ENCODE results near the gene ATG7. TPM values are rescaled to one million over a fixed set of nuclear protein-coding genes. Genes with fewer than 3 reads are reported as not detected.
"Not testable (repeated sequence)": the region's sequence is repeated elsewhere in the genome, so short reads cannot be mapped to it uniquely, and the experiment has no call there.

ATG7 gene
- total and polyA plus RNA-seq, 9 donors: 11.3 to 22.2 (median 14.9) TPM

- not testable (repeated sequence) for H3K4me3 ChIP-seq (ENCODE audit: low read length); H3K4me1 ChIP-seq (ENCODE audit: control insufficient read depth, insufficient read depth, low read length); H3K36me3 ChIP-seq (ENCODE audit: control insufficient read depth, insufficient read depth, low read length); H3K27ac ChIP-seq (ENCODE audit: low read length); DNase-seq; H3K27me3 ChIP-seq (ENCODE audit: control insufficient read depth, insufficient read depth, low read length); H3K9me3 ChIP-seq (replicated peaks; ENCODE audit: control insufficient read depth, low read depth, low read length)
- 96% methylated on average over 35 of the region's 42 CpGs for WGBS (ENCODE audit: insufficient coverage)
Measured at GRCh38 chr3:11488356-11488755, 216.2 kb downstream of the ATG7 start.

- Histone ChIP-seq H3K4me1 (ENCODE audit: control insufficient read depth, insufficient read depth, low read length) (peaks cover 6% of the 10 kb centered on the region), H3K9me3 (replicated peaks; ENCODE audit: control insufficient read depth, low read depth, low read length) (no peaks in the 10 kb centered on the region), H3K27ac (ENCODE audit: low read length) (no peak overlapping the region), H3K4me3 (ENCODE audit: low read length) (no peak overlapping the region), H3K36me3 (ENCODE audit: control insufficient read depth, insufficient read depth, low read length) (no peaks in the 10 kb centered on the region), H3K27me3 (ENCODE audit: control insufficient read depth, insufficient read depth, low read length) (no peaks in the 10 kb centered on the region)
- WGBS (ENCODE audit: insufficient coverage): 88% methylated on average over 5 of the region's 6 CpGs
- no peak for DNase-seq
Measured at GRCh38 chr3:11494131-11494916, 222.1 kb downstream of the ATG7 start.

DNA sequence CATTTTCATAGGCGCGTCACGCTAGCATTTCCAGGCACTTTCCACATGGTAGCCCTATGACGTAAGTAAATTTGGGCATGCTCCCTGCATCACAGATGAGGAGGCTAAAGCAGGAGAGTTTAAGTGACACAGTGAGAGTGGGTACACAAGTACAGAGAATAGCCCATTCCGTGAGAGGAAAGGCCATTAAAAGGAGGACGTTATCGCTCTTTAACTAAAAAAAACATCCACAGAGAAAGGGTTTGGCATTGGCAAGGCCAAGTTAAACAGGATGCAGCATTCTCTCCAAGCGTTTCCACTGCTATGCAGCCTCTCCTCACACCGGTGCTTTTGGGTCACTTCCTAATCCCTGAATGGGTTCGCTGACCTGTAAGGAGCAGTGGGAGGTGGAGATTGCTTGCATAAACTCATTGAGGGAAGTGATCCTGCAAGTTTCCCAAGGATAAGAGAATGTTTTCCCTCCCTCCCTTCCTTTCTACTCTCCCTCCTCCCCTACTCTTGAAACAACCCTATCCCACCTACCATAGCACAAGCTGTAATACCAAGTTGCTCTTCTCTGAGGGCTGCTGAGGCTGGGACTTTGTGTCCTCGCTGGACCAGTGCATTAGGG is 223.9 kb downstream of the ATG7 start:
- no peak for DNase-seq
- H3K36me3 ChIP-seq (ENCODE audit: control insufficient read depth, insufficient read depth, low read length): no peaks in the 10 kb centered on the region
- H3K4me1 ChIP-seq (ENCODE audit: control insufficient read depth, insufficient read depth, low read length): peaks cover 6% of the 10 kb centered on the region
- no peaks in the 10 kb centered on the region for H3K9me3 ChIP-seq (replicated peaks; ENCODE audit: control insufficient read depth, low read depth, low read length)
- H3K4me3 ChIP-seq (ENCODE audit: low read length): no peak overlapping the region
- no peak overlapping the region for H3K27ac ChIP-seq (ENCODE audit: low read length)
- 82% methylated on average over 2 of the region's 11 CpGs for WGBS (ENCODE audit: insufficient coverage)
- no peaks in the 10 kb centered on the region for H3K27me3 ChIP-seq (ENCODE audit: control insufficient read depth, insufficient read depth, low read length)

GRCh38 chr3:11498177-11498576 is 226.0 kb downstream of the ATG7 start:
- Histone ChIP-seq H3K27me3 (ENCODE audit: control insufficient read depth, insufficient read depth, low read length) (no peaks in the 10 kb centered on the region), H3K4me3 (ENCODE audit: low read length) (no peak overlapping the region), H3K36me3 (ENCODE audit: control insufficient read depth, insufficient read depth, low read length) (no peaks in the 10 kb centered on the region), H3K27ac (ENCODE audit: low read length) (no peak overlapping the region), H3K9me3 (replicated peaks; ENCODE audit: control insufficient read depth, low read depth, low read length) (no peaks in the 10 kb centered on the region), H3K4me1 (ENCODE audit: control insufficient read depth, insufficient read depth, low read length) (peaks cover 6% of the 10 kb centered on the region)
- WGBS (ENCODE audit: insufficient coverage): 75% methylated on average over 1 of the region's 2 CpGs
- no peak for DNase-seq

GRCh38 chr3:11498646-11499045 is 226.4 kb downstream of the ATG7 start:
- peaks cover 6% of the 10 kb centered on the region for H3K4me1 ChIP-seq (ENCODE audit: control insufficient read depth, insufficient read depth, low read length)
- DNase-seq: peak; percentile 62
- 0% methylated on average over 1 of the region's 1 CpG for WGBS (ENCODE audit: insufficient coverage)
- H3K36me3 ChIP-seq (ENCODE audit: control insufficient read depth, insufficient read depth, low read length): no peaks in the 10 kb centered on the region
- H3K27ac ChIP-seq (ENCODE audit: low read length): no peak overlapping the region
- no peak overlapping the region for H3K4me3 ChIP-seq (ENCODE audit: low read length)
- no peaks in the 10 kb centered on the region for H3K9me3 ChIP-seq (replicated peaks; ENCODE audit: control insufficient read depth, low read depth, low read length)
- no peaks in the 10 kb centered on the region for H3K27me3 ChIP-seq (ENCODE audit: control insufficient read depth, insufficient read depth, low read length)

DNA sequence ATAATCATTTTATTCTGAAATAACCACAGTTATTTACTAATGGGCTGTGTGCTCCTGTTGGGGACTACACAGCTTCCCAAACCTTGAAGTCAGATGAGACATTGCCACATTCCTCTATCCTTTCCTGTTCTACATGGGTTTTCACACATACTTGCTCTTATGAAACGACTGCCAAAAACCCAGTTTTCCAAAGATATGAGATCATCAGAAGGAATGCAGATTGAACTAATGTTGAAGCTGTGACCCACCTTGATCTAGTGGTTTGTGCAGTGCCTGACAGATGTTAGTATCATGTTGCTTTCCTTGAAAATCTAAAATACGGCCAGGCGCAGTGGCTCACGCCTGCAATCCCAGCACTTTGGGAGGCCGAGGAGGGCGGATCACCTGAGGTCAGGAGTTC is 226.9 kb downstream of the ATG7 start:
- WGBS (ENCODE audit: insufficient coverage): 67% methylated on average over 5 of the region's 6 CpGs
- Histone ChIP-seq H3K27ac (ENCODE audit: low read length) (no peak overlapping the region), H3K36me3 (ENCODE audit: control insufficient read depth, insufficient read depth, low read length) (no peaks in the 10 kb centered on the region), H3K27me3 (ENCODE audit: control insufficient read depth, insufficient read depth, low read length) (no peaks in the 10 kb centered on the region), H3K4me1 (ENCODE audit: control insufficient read depth, insufficient read depth, low read length) (peaks cover 6% of the 10 kb centered on the region), H3K4me3 (ENCODE audit: low read length) (no peak overlapping the region), H3K9me3 (replicated peaks; ENCODE audit: control insufficient read depth, low read depth, low read length) (no peaks in the 10 kb centered on the region)
- DNase-seq: peak; percentile 58

GRCh38 chr3:11502413-11502812 is 230.2 kb downstream of the ATG7 start:
- not testable (repeated sequence) for H3K36me3 ChIP-seq (ENCODE audit: control insufficient read depth, insufficient read depth, low read length); DNase-seq; H3K9me3 ChIP-seq (replicated peaks; ENCODE audit: control insufficient read depth, low read depth, low read length); H3K4me1 ChIP-seq (ENCODE audit: control insufficient read depth, insufficient read depth, low read length); H3K27ac ChIP-seq (ENCODE audit: low read length); H3K4me3 ChIP-seq (ENCODE audit: low read length); H3K27me3 ChIP-seq (ENCODE audit: control insufficient read depth, insufficient read depth, low read length)
- no CpG with 5 or more reads among the region's 3 CpGs for WGBS (ENCODE audit: insufficient coverage)

- H3K9me3 ChIP-seq (replicated peaks; ENCODE audit: control insufficient read depth, low read depth, low read length): no peaks in the 10 kb centered on the region
- H3K4me3 ChIP-seq (ENCODE audit: low read length): no peak overlapping the region
- no peaks in the 10 kb centered on the region for H3K27me3 ChIP-seq (ENCODE audit: control insufficient read depth, insufficient read depth, low read length)
- no peaks in the 10 kb centered on the region for H3K36me3 ChIP-seq (ENCODE audit: control insufficient read depth, insufficient read depth, low read length)
- DNase-seq: no peak
- no peak overlapping the region for H3K27ac ChIP-seq (ENCODE audit: low read length)
- H3K4me1 ChIP-seq (ENCODE audit: control insufficient read depth, insufficient read depth, low read length): peaks cover 27% of the 10 kb centered on the region
Measured at GRCh38 chr3:11507719-11508118, 235.5 kb downstream of the ATG7 start.

GRCh38 chr3:11508346-11509172 is 236.4 kb downstream of the ATG7 start:
- Histone ChIP-seq H3K27ac (ENCODE audit: low read length) (peak overlapping the region; percentile 69), H3K36me3 (ENCODE audit: control insufficient read depth, insufficient read depth, low read length) (no peaks in the 10 kb centered on the region), H3K9me3 (replicated peaks; ENCODE audit: control insufficient read depth, low read depth, low read length) (no peaks in the 10 kb centered on the region), H3K27me3 (ENCODE audit: control insufficient read depth, insufficient read depth, low read length) (no peaks in the 10 kb centered on the region), H3K4me3 (ENCODE audit: low read length) (no peak overlapping the region), H3K4me1 (ENCODE audit: control insufficient read depth, insufficient read depth, low read length) (peaks cover 27% of the 10 kb centered on the region)
- DNase-seq: peak; percentile 29
- WGBS (ENCODE audit: insufficient coverage): no CpG with 5 or more reads among the region's 5 CpGs
